ENCODE data around the gene ZMYM4.

Gene ZMYM4

DNA sequence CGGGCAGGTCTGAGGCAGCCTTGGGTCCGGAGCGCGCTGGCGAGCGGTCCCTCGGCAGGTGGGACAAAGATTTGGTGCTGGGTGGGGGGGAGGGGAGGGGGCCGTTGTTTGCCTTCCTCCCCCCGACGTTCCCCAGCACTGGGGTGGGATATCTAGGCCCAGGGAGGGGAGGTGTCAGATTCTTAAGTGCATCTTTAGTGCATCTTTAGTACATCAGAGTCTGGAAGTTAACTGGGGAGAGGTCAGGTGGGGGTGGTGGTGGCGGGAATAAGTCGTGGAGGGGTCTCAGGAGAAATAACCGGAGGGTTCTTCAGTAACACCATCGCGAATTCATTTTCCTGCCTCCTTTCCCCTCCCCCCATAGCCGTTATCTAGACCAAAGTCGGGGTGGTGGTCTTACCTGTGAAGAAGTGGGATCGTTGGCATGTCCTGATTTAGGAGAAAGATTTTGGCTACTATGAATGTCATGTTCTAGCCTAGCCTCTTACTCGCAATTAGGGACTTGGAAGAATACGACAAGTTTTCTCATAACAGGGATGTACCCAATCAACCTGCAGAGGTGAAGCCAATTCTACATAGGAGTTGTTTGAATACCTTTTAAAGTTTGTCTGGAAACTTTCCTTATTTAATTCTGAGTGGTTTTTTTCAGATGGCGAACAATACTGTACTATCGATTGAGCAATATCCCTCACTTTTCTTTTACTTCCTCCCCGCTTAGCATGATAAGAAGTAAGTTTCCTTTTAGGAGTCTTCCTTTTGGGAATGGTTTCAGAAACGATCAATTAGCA, 886 bp downstream of the ZMYM4 start:
- peak overlapping the region; percentile 67 for H3K4me3 ChIP-seq (ENCODE audit: low read depth, low read length)
- no peaks in the 10 kb centered on the region for H3K9me3 ChIP-seq
- no peak for DNase-seq
- no peaks in the 10 kb centered on the region for H3K27me3 ChIP-seq
- TF ChIP-seq, protein P1, sequence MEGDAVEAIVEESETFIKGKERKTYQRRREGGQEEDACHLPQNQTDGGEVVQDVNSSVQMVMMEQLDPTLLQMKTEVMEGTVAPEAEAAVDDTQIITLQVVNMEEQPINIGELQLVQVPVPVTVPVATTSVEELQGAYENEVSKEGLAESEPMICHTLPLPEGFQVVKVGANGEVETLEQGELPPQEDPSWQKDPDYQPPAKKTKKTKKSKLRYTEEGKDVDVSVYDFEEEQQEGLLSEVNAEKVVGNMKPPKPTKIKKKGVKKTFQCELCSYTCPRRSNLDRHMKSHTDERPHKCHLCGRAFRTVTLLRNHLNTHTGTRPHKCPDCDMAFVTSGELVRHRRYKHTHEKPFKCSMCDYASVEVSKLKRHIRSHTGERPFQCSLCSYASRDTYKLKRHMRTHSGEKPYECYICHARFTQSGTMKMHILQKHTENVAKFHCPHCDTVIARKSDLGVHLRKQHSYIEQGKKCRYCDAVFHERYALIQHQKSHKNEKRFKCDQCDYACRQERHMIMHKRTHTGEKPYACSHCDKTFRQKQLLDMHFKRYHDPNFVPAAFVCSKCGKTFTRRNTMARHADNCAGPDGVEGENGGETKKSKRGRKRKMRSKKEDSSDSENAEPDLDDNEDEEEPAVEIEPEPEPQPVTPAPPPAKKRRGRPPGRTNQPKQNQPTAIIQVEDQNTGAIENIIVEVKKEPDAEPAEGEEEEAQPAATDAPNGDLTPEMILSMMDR (IDR thresholded peaks at IDR 0.05; ENCODE audit: low read depth, low read length), result no peak
- no peaks in the 10 kb centered on the region; the same call in 1 of the 2 replicates for H3K4me1 ChIP-seq
- no peaks in the 10 kb centered on the region for H3K36me3 ChIP-seq

DNA sequence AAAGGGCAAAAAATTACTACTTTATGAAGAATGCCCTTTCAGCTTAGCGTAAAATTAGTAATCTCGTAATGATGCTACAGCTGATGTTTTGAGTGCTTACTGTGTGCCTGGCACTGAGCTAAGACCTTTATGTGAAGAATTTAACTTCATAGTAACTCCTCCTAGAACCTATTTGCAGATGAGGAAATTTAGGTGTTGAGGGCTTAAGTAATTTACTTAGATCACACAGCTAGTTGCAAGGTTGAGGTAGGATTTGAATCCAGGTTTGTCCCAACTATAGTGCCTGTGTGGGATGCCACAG, 1.4 kb downstream of the ZMYM4 start:
- TF ChIP-seq, protein P1 (IDR thresholded peaks at IDR 0.05; ENCODE audit: low read depth, low read length), result no peak
- Histone ChIP-seq H3K4me3 (ENCODE audit: low read depth, low read length) (peak overlapping the region; percentile 67), H3K9me3 (no peaks in the 10 kb centered on the region), H3K4me1 (no peaks in the 10 kb centered on the region; the same call in 1 of the 2 replicates), H3K36me3 (no peaks in the 10 kb centered on the region), H3K27me3 (no peaks in the 10 kb centered on the region)
- DNase-seq, result no peak

DNA sequence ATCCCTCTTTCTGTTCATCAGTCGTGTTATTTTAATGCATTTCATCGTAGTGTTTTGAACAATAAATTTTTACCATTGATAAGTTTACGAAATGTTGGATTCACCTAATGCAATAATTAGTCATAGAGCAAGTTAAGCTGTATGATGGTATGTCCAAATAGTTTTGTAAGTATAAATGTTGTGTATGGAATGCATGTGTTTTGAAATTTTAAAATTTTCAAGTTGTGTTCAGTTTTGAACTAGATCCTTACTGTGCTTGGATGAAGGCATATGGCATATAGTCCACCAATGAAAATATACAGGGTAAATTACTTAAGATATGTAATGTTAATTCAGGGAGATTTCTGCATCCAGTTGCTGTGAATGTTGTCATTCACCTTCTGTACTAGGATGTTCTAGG, 2.3 kb downstream of the ZMYM4 start:
- no peaks in the 10 kb centered on the region for H3K9me3 ChIP-seq
- TF ChIP-seq, protein P1 (IDR thresholded peaks at IDR 0.05; ENCODE audit: low read depth, low read length), result no peak
- no peaks in the 10 kb centered on the region; the same call in 1 of the 2 replicates for H3K4me1 ChIP-seq
- DNase-seq, result no peak
- no peaks in the 10 kb centered on the region for H3K36me3 ChIP-seq
- H3K27me3 ChIP-seq, result no peaks in the 10 kb centered on the region
- no peak overlapping the region for H3K4me3 ChIP-seq (ENCODE audit: low read depth, low read length)

DNA sequence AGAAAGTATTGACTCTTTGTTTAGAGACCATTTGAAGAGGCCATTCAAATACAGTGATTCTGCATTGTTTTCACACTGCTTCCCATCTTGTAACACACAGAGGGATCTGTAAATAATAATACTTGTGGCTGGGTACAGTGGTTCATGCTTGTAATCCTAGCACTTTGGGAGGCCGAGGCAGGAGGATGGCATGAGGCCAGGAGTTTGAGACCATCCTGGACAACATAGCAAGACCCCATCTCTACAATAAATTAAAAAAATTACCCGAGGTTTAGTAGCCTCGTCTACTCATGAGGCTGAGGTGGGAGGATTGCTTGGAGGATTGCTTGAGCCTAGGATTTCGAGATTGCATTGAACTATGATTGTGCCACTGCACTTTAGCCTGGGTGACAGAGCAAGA, 5.7 kb downstream of the ZMYM4 start:
- DNase-seq, result no peak
- Histone ChIP-seq H3K9me3 (no peaks in the 10 kb centered on the region), H3K4me1 (no peaks in the 10 kb centered on the region), H3K27me3 (no peaks in the 10 kb centered on the region), H3K36me3 (no peaks in the 10 kb centered on the region), H3K4me3 (ENCODE audit: low read depth, low read length) (no peak overlapping the region)
- TF ChIP-seq, protein P1 (IDR thresholded peaks at IDR 0.05; ENCODE audit: low read depth, low read length), result no peak

DNA sequence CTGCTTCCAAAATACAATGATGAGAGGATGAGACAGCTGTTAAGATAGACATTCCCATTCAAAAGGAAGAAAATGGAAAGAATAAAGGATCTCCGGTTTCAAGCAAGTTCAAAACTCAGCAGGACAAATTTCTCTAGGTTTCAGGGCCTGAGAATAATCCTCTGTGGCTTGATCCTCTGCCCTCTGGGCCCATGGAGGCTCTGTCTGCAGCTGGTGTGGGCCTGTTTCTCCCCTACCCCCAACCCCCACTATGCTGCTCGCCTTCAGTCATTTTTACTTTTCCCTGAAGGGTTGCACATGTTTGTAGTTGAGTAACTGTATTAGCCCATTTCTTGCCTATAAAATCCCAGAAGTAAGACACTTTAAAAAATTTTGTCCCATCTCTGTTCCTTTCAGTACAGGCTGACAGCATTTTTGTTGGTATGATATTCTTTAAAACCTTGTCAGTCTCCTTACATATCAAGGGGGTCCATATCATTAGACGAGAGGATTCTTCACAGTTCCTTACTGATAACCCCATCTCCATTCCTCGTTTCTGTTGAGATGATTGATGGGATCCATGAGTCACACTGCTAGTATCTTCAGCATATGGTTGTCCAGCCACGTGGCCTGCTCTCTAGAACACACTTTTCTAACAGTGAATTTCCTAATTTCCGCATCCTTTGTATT, 10.5 kb downstream of the ZMYM4 start:
- Histone ChIP-seq H3K27me3 (no peaks in the 10 kb centered on the region), H3K4me1 (no peaks in the 10 kb centered on the region), H3K36me3 (no peaks in the 10 kb centered on the region), H3K4me3 (ENCODE audit: low read depth, low read length) (no peak overlapping the region), H3K9me3 (no peaks in the 10 kb centered on the region)
- no peak for DNase-seq
- TF ChIP-seq, protein P1 (IDR thresholded peaks at IDR 0.05; ENCODE audit: low read depth, low read length), result no peak

DNA sequence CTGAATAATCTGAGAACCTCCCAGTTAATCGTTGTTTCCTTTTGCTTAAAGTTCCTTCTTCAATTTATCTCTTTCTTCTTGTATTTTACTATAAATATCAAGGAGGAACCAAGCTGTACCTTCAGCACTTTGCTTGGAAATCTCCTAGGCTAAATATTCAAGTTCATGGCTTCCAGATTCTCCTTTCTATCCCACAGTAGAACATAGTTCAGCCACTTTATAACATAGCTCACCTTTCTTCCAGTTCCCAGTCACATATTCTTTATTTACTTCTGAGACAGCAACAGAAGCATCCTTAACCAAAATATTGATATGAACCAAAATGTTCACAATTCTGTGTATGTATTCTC, 11.0 kb downstream of the ZMYM4 start:
- H3K4me3 ChIP-seq (ENCODE audit: low read depth, low read length), result no peak overlapping the region
- no peaks in the 10 kb centered on the region for H3K4me1 ChIP-seq
- H3K9me3 ChIP-seq, result no peaks in the 10 kb centered on the region
- no peaks in the 10 kb centered on the region for H3K27me3 ChIP-seq
- DNase-seq, result no peak
- TF ChIP-seq, protein P1 (IDR thresholded peaks at IDR 0.05; ENCODE audit: low read depth, low read length), result no peak
- no peaks in the 10 kb centered on the region for H3K36me3 ChIP-seq
